ENCODE data around the gene SLC10A6.
A peak's percentile ranks its signal among the peaks of the same experiment; 100 is the strongest.

Gene SLC10A6

GRCh38 chr4:86809809-86810208 lies 39.4 kb downstream of the SLC10A6 start:
- H3K27me3 ChIP-seq (replicated peaks): no peaks in the 10 kb centered on the region
- H3K27ac ChIP-seq: no peak overlapping the region
- in situ Hi-C loops (cut with HindIII; ENCODE audit: low pct_ligation_motif_present, low sequenced_read_pairs): no loop called here
- H3K4me3 ChIP-seq (ENCODE audit: low read depth, low read length): no peak overlapping the region
- TF ChIP-seq CTCF (IDR thresholded peaks at IDR 0.05; ENCODE audit: low read depth, low read length, missing control alignments): no peak
- H3K36me3 ChIP-seq (replicated peaks): peaks cover 6% of the 10 kb centered on the region
- no peak for DNase-seq

GRCh38 chr4:86791126-86791525 lies 58.1 kb downstream of the SLC10A6 start:
- H3K36me3 ChIP-seq (replicated peaks): peaks cover 12% of the 10 kb centered on the region
- no peak overlapping the region for H3K27ac ChIP-seq
- TF ChIP-seq CTCF (IDR thresholded peaks at IDR 0.05; ENCODE audit: low read depth, low read length, missing control alignments): peak; percentile 11
- in situ Hi-C loops (cut with HindIII; ENCODE audit: low pct_ligation_motif_present, low sequenced_read_pairs): no loop called here
- DNase-seq: no peak
- no peaks in the 10 kb centered on the region for H3K27me3 ChIP-seq (replicated peaks)
- H3K4me3 ChIP-seq (ENCODE audit: low read depth, low read length): no peak overlapping the region

- Histone ChIP-seq H3K27ac (no peak overlapping the region), H3K36me3 (replicated peaks) (peaks cover 12% of the 10 kb centered on the region), H3K4me3 (ENCODE audit: low read depth, low read length) (no peak overlapping the region), H3K27me3 (replicated peaks) (no peaks in the 10 kb centered on the region)
- TF ChIP-seq CTCF (IDR thresholded peaks at IDR 0.05; ENCODE audit: low read depth, low read length, missing control alignments): no peak
- in situ Hi-C loops (cut with HindIII; ENCODE audit: low pct_ligation_motif_present, low sequenced_read_pairs): no loop called here
- no peak for DNase-seq
Observed at GRCh38 chr4:86788826-86789225, 60.4 kb downstream of the SLC10A6 start.

GRCh38 chr4:86778175-86778574 lies 71.0 kb downstream of the SLC10A6 start:
- in situ Hi-C loops (cut with HindIII; ENCODE audit: low pct_ligation_motif_present, low sequenced_read_pairs): no loop called here
- Histone ChIP-seq H3K27ac (no peak overlapping the region), H3K27me3 (replicated peaks) (no peaks in the 10 kb centered on the region), H3K4me3 (ENCODE audit: low read depth, low read length) (no peak overlapping the region), H3K36me3 (replicated peaks) (peaks cover 4% of the 10 kb centered on the region)
- DNase-seq: no peak
- no peak for TF ChIP-seq CTCF (IDR thresholded peaks at IDR 0.05; ENCODE audit: low read depth, low read length, missing control alignments)

GRCh38 chr4:86775061-86775460 lies 74.1 kb downstream of the SLC10A6 start:
- Histone ChIP-seq H3K36me3 (replicated peaks) (peaks cover 9% of the 10 kb centered on the region), H3K4me3 (ENCODE audit: low read depth, low read length) (no peak overlapping the region), H3K27me3 (replicated peaks) (no peaks in the 10 kb centered on the region), H3K27ac (no peak overlapping the region)
- no peak for TF ChIP-seq CTCF (IDR thresholded peaks at IDR 0.05; ENCODE audit: low read depth, low read length, missing control alignments)
- DNase-seq: no peak
- in situ Hi-C loops (cut with HindIII; ENCODE audit: low pct_ligation_motif_present, low sequenced_read_pairs): no loop called here
